GM12878 (cell line): ENCODE measurements around the gene PTMA. TPM values are rescaled to one million over a fixed set of nuclear protein-coding genes. Genes with fewer than 3 reads are reported as not detected.

ENCODE experiments used
- ATAC-seq: fragments of 200-7000 bp; cut with Tn5 transposase; 3 replicates; pipeline ENCODE4 v1.9.1; 2020; ENCODE audit warnings: mild to moderate bottlenecking, moderate library complexity
- BruUV-seq: library from RNA; stranded (reverse); fragments of 400-500 nt; replicated peaks from 2 replicates; lab custom pipeline; 2021; lab: Mats Ljungman, UMichigan
- CTCF ChIA-PET: fragments of 300-600 bp; sonication (Branson Sonifier 250); formaldehyde crosslinking; extraction: SDS; loops from one replicate; lab custom pipeline; 2021; ENCODE audit warnings: inconsistent platforms; lab: Yijun Ruan, JAX
- POLR2A ChIA-PET: fragments of 350-600 bp; formaldehyde crosslinking; extraction: SDS; loops from one replicate; lab custom pipeline; 2021; ENCODE audit warnings: inconsistent platforms; lab: Charles Lee
- RAD21 ChIA-PET: fragments of 300-600 bp; sonication (Branson Sonifier 250); formaldehyde crosslinking; loops from one replicate; lab custom pipeline; 2023; ENCODE audit warnings: antibody characterized with exemption; ENCODE audit not compliant: unreplicated experiment; lab: Charles Lee
- SMC1A ChIA-PET: fragments of 300-600 bp; sonication (Branson Sonifier 250); formaldehyde crosslinking; loops from one replicate; lab custom pipeline; 2023; ENCODE audit not compliant: unreplicated experiment, uncharacterized antibody; lab: Charles Lee
- DNase-seq: peaks from one replicate; pipeline ENCODE4 v3.0.0-alpha.2; 2011; ENCODE audit warnings: low read depth, low spot score
- FAIRE-seq: peaks from 3 replicates; lab custom pipeline; 2011; peaks lifted over from hg19 to GRCh38; lab: Jason Lieb, UNC
- H2AFZ ChIP-seq: 2 replicates; pipeline ENCODE4 v1.6.0; 2011; ENCODE audit warnings: low read depth, low read length, control low read depth; ENCODE audit not compliant: control insufficient read depth
- H3K27ac ChIP-seq: 2 replicates; pipeline ENCODE4 v1.5.1; 2011; ENCODE audit warnings: control low read depth; ENCODE audit not compliant: control insufficient read depth, insufficient read depth
- H3K27me3 ChIP-seq, 2 experiments: replicated peaks in 1 of 2; 2 replicates each; pipeline versions ENCODE4 v1.6.0 to v1.6.1; 2011; ENCODE audit warnings: low read length in 1 of 2; ENCODE audit not compliant: control insufficient read depth in 2 of 2, insufficient read depth in 2 of 2
- H3K36me3 ChIP-seq, 2 experiments: 2 replicates each; pipeline ENCODE4 v1.5.1; 2011; ENCODE audit warnings: low read length in 1 of 2; ENCODE audit not compliant: control insufficient read depth in 2 of 2, insufficient read depth in 2 of 2
- H3K4me1 ChIP-seq: 2 replicates; pipeline ENCODE4 v1.6.1; 2011; ENCODE audit warnings: mild to moderate bottlenecking, low read length, moderate library complexity, mixed read lengths; ENCODE audit not compliant: control insufficient read depth, insufficient read depth
- H3K4me2 ChIP-seq: 2 replicates; pipeline ENCODE4 v1.6.0; 2011; ENCODE audit warnings: control low read depth; ENCODE audit not compliant: control insufficient read depth, insufficient read depth
- H3K4me3 ChIP-seq: fragments of 200-600 bp; sonication (generic); 2 replicates; pipeline ENCODE4 v1.5.1; 2016
- H3K79me2 ChIP-seq: 2 replicates; pipeline ENCODE4 v1.6.0; 2011; ENCODE audit warnings: low read length; ENCODE audit not compliant: control insufficient read depth, insufficient read depth
- H3K9ac ChIP-seq: 2 replicates; pipeline ENCODE4 v1.8.0; 2011; ENCODE audit warnings: low read length, control low read depth, mixed read lengths; ENCODE audit not compliant: control insufficient read depth, insufficient read depth
- H3K9me3 ChIP-seq: replicated peaks from 3 replicates; pipeline ENCODE4 v1.5.1; 2011; ENCODE audit warnings: mild to moderate bottlenecking, low read length; ENCODE audit not compliant: control insufficient read depth, insufficient read depth
- H4K20me1 ChIP-seq: 2 replicates; pipeline ENCODE4 v1.6.0; 2011; ENCODE audit not compliant: control insufficient read depth, insufficient read depth
- ASH2L ChIP-seq: fragments of 300-600, 200-600 bp; sonication (generic); IDR thresholded peaks from 2 replicates; pipeline ENCODE4 v1.6.1; 2017; ENCODE audit warnings: low read depth, mild to moderate bottlenecking, borderline replicate concordance
- ELK1 ChIP-seq: IDR thresholded peaks from 2 replicates; pipeline ENCODE4 v1.6.1; 2012; ENCODE audit warnings: low read depth, low read length, improper control_type of control experiment
- FOXK2 ChIP-seq: fragments of 450-650 bp; IDR thresholded peaks from 2 replicates; pipeline ENCODE4 v1.6.1; 2017; ENCODE audit warnings: mild to moderate bottlenecking, moderate library complexity
- NR2F1 ChIP-seq: fragments of 450-650 bp; conservative IDR thresholded peaks from 2 replicates; pipeline ENCODE4 v1.6.1; 2017; ENCODE audit warnings: mild to moderate bottlenecking
- RAD51 ChIP-seq: fragments of 450-650 bp; IDR thresholded peaks from 2 replicates; pipeline ENCODE4 v1.6.1; 2016; ENCODE audit warnings: moderate library complexity, mild to moderate bottlenecking, inconsistent platforms
- STAT3 ChIP-seq: IDR thresholded peaks from 2 replicates; pipeline ENCODE4 v1.6.1; 2011; ENCODE audit warnings: low read depth, low read length, improper control_type of control experiment
- SUZ12 ChIP-seq: fragments of 200-600 bp; sonication (generic); IDR thresholded peaks from one replicate; pipeline ENCODE4 v1.6.1; 2018; ENCODE audit warnings: antibody characterized with exemption, mild to moderate bottlenecking; ENCODE audit not compliant: unreplicated experiment
- ZBTB33 ChIP-seq: fragments of 450-650 bp; IDR thresholded peaks from 2 replicates; pipeline ENCODE4 v1.6.1; 2017; ENCODE audit warnings: mild to moderate bottlenecking
- WGBS: methylation state at CpG from one replicate; pipeline ENCODE4 v1.1.6; 2016; ENCODE audit warnings: low lambda C conversion rate; ENCODE audit not compliant: insufficient replicate concordance, insufficient coverage; ENCODE audit errors: missing lambda C conversion rate; 5-methylcytosine and 5-hydroxymethylcytosine counted together
- in situ Hi-C: fragments of 300-500 bp; cut with MboI; formaldehyde crosslinking; loops from 9 replicates; pipeline ENCODE4 v1.14.3; 2018; ENCODE audit warnings: mixed read lengths
- intact Hi-C: fragments of 100-400 bp; cut with micrococcal nuclease; formaldehyde crosslinking; loops from one replicate; pipeline ENCODE4 v1.14.2; 2022; ENCODE audit not compliant: unreplicated experiment
- polyA plus RNA-seq, 11 experiments: library from polyadenylated mRNA; depleted of rRNA in 4 of 11; unstranded in 6 of 11; stranded (reverse) in 5 of 11; fragments of >200 nt; fragmentation: Nextera tagmentation in 4 of 11; fragmentation: Illumina TruSeq in 1 of 11; extraction: Ambion mirVana in 4 of 11; extraction: Trizol in 1 of 11; gene quantifications; 1 replicate in 1 of 11; 2 replicates in 10 of 11; pipeline versions ENCODE4 v1.2.1 to v1.2.3, GENCODE V29; 2011 to 2016; ENCODE audit warnings: inconsistent platforms in 2 of 11, missing spikeins in 2 of 11, low read depth in 1 of 11
- total RNA-seq, 4 experiments: library from RNA; depleted of rRNA in 3 of 4; stranded (reverse); fragments of >200 nt in 3 of 4; fragmentation: Illumina TruSeq in 1 of 4; extraction: Trizol in 1 of 4; gene quantifications; 2 replicates each; pipeline versions ENCODE4 v1.2.1 to v1.2.3, GENCODE V29; 2013 to 2021
- TF ChIP-seq, protein P1 (sequence below): fragments of 450-650 bp; IDR thresholded peaks from 2 replicates; pipeline ENCODE4 v1.6.1; 2016; ENCODE audit warnings: mild to moderate bottlenecking, moderate library complexity, borderline replicate concordance

Gene PTMA
- total and polyA plus RNA-seq, 10 of the 15 experiments (the other 5 are each of a cell fraction or from before 2014, with no cell fraction given): 1,144 to 5,018 (median 3,464) TPM

DNA sequence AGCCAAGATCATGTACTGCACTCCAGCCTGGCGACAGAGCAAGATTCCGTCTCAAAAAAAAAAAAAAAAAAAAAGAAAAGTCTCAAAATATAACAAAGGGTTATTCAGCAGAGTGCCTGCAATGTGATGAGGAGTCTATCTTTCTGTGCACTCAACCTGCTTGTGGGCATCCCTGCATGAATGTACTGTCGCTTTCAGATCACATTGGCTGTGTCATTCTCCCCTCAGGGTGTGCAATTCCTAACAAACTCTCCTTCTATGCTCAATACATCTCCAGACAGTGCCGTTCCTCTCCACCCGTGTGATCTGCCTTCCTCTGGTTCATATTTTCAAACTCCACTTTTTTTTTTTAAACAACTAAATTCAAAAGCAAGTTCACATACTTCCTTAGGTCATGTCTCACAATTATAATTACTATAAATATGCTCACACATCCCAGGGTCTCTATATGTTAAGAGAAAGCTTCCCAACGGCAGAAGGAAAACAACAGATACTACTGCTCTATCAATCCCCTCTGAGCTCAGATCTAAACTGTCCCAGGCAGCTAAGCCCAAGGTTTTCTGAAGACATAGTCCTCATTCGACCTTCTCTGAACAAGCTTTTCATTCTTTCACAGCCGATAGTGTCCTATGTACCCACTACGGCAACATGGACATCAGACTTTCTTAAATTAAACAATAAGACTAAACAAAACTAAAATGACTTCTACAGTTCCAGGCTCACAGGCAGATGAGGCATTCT lies 35.2 kb downstream of the PTMA start (continued):
- TF ChIP-seq SUZ12 (no peak), ASH2L (no peak)
- TF ChIP-seq, protein P1, sequence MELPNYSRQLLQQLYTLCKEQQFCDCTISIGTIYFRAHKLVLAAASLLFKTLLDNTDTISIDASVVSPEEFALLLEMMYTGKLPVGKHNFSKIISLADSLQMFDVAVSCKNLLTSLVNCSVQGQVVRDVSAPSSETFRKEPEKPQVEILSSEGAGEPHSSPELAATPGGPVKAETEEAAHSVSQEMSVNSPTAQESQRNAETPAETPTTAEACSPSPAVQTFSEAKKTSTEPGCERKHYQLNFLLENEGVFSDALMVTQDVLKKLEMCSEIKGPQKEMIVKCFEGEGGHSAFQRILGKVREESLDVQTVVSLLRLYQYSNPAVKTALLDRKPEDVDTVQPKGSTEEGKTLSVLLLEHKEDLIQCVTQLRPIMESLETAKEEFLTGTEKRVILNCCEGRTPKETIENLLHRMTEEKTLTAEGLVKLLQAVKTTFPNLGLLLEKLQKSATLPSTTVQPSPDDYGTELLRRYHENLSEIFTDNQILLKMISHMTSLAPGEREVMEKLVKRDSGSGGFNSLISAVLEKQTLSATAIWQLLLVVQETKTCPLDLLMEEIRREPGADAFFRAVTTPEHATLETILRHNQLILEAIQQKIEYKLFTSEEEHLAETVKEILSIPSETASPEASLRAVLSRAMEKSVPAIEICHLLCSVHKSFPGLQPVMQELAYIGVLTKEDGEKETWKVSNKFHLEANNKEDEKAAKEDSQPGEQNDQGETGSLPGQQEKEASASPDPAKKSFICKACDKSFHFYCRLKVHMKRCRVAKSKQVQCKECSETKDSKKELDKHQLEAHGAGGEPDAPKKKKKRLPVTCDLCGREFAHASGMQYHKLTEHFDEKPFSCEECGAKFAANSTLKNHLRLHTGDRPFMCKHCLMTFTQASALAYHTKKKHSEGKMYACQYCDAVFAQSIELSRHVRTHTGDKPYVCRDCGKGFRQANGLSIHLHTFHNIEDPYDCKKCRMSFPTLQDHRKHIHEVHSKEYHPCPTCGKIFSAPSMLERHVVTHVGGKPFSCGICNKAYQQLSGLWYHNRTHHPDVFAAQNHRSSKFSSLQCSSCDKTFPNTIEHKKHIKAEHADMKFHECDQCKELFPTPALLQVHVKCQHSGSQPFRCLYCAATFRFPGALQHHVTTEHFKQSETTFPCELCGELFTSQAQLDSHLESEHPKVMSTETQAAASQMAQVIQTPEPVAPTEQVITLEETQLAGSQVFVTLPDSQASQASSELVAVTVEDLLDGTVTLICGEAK: no peak

DNA sequence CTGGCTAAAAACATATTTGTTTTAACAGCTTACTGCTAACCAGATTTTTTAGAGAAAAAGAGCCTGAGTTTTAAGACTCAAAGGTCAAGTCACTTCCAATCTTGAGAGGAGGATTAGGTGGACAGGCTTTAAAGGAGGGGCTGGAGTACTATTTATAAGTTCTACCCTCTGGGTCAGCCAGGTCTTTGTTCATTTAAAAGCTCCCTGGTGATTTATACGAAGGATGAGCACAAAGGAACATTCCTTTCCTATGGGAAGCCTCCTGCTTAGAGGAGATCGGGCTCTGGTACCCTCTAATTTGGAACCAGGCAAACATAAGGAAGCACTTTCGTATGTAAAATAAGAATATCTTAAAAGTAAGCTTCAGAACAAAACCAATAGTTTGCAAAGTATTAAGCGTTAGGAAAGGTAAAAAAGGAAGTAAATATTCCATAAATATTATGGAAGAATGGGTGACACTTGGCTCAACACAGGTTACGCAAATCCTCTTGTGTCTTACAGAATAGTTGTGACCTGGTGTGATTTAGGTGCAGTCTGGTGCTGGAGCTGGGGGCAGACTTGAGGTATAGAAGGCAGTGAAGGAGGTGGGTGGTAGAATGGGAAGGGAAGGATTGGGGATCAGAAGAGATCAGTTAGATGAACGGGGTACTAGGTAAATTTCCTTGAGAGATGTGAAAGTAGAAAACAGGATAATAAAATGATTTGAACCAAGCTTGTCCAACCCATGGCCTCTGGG lies 37.1 kb downstream of the PTMA start:
- POLR2A ChIA-PET: no interaction called here
- H3K4me2 ChIP-seq: no peak overlapping the region
- no peak for TF ChIP-seq FOXK2
- TF ChIP-seq ZBTB33: no peak
- no peak for TF ChIP-seq STAT3
- no peak for TF ChIP-seq RAD51
- TF ChIP-seq NR2F1: no peak
- TF ChIP-seq ELK1: no peak
- H3K36me3 ChIP-seq: no peaks in the 10 kb centered on the region
- WGBS: 88% methylated on average over 6 of the region's 6 CpGs
- RAD21 ChIA-PET: interaction anchor here (0.6 kb wide), 1 partner anchor 24 kb away, joined by 3 read pairs; no protein-coding TSS in a partner anchor
- H4K20me1 ChIP-seq: no peaks in the 10 kb centered on the region
- no peaks in the 10 kb centered on the region for H3K9me3 ChIP-seq
- H3K4me1 ChIP-seq: no peaks in the 10 kb centered on the region
- ATAC-seq: no peak
- intact Hi-C loops: no loop called here
- FAIRE-seq: no peak
- H3K9ac ChIP-seq: no peak overlapping the region
- DNase-seq: no peak
- H3K4me3 ChIP-seq: no peak overlapping the region
- H3K27me3 ChIP-seq: no peaks in the 10 kb centered on the region
- CTCF ChIA-PET: interaction anchor here (0.9 to 1.4 kb wide), 3 partner anchors 30 to 152 kb away, joined by 3 to 4 read pairs (median 3); no protein-coding TSS in a partner anchor
- H3K27ac ChIP-seq: no peak overlapping the region
- SMC1A ChIA-PET: interaction anchor here (0.6 kb wide), 2 partner anchors 28 to 88 kb away, joined by 3 read pairs; no protein-coding TSS in a partner anchor
- in situ Hi-C loops: no loop called here
- no peak overlapping the region for H2AFZ ChIP-seq
- no peaks in the 10 kb centered on the region for H3K79me2 ChIP-seq
- no TSS peak for BruUV-seq
